Activated T-helper 2 cell treated with anti-CD3 and anti-CD28 coated beads, Interferon-gamma antibody, Interleukin-2, Interleukin-4, amounts not matched to agents 10 μg/mL and 5 μg/mL and 100 μg/mL, durations not matched to agents 14 hours and 24 hours and 36 hours (primary cell): ENCODE results near the gene CKAP4. TPM values are rescaled to one million over a fixed set of nuclear protein-coding genes. Genes with fewer than 3 reads are reported as not detected.

Experiments used
- DNase-seq: peaks from one replicate; pipeline ENCODE4 v3.0.0; 2021; ENCODE audit warnings: low spot score
- H3K27ac Mint-ChIP-seq: one replicate; pipeline ENCODE4 v1.8.0; 2021; ENCODE audit warnings: mixed read lengths
- H3K27me3 Mint-ChIP-seq: one replicate; pipeline ENCODE4 v1.8.0; 2021; ENCODE audit warnings: low read depth, mixed read lengths
- H3K36me3 Mint-ChIP-seq: one replicate; pipeline ENCODE4 v1.8.0; 2021; ENCODE audit warnings: low read depth, mixed read lengths
- H3K4me1 Mint-ChIP-seq: one replicate; pipeline ENCODE4 v1.8.0; 2021; ENCODE audit warnings: low read depth, mixed read lengths
- H3K4me3 Mint-ChIP-seq: one replicate; pipeline ENCODE4 v1.8.0; 2021; ENCODE audit warnings: low read depth, mild to moderate bottlenecking, moderate library complexity, mixed read lengths
- H3K9me3 Mint-ChIP-seq: one replicate; pipeline ENCODE4 v1.8.0; 2021; ENCODE audit warnings: mixed read lengths
- intact Hi-C: fragments of 100-400 bp; cut with micrococcal nuclease; formaldehyde crosslinking; loops from one replicate; pipeline ENCODE4 v1.15.1; 2023
- total RNA-seq: library from RNA; stranded (reverse); gene quantifications from 2 replicates; pipeline ENCODE4 v1.2.3, GENCODE V29; 2022

CKAP4 gene
- total RNA-seq, 1 donor from 2014 or later = 5.7 TPM

- intact Hi-C loops = loop anchor here (5.0 kb wide), 2 partner anchors 54 to 109 kb away; partner anchors contain the start of genes POLR3B and TCP11L2
- DNase-seq = no peak
- Mint-ChIP-seq H3K27me3 (peaks cover 22% of the 10 kb centered on the region), H3K4me3 (peak overlapping the region; percentile 63), H3K9me3 (no peaks in the 10 kb centered on the region), H3K36me3 (no peaks in the 10 kb centered on the region), H3K27ac (peak overlapping the region; percentile 67), H3K4me1 (peaks cover 9% of the 10 kb centered on the region)
Measured at GRCh38 chr12:106248312-106248845, 559 bp upstream of the CKAP4 start.

GRCh38 chr12:106246891-106247673 is 738 bp downstream of the CKAP4 start:
- Mint-ChIP-seq H3K36me3 (no peaks in the 10 kb centered on the region), H3K4me1 (peaks cover 9% of the 10 kb centered on the region)

GRCh38 chr12:106245767-106246166 is 2.1 kb downstream of the CKAP4 start:
- no peak for DNase-seq
- Mint-ChIP-seq H3K36me3 (no peaks in the 10 kb centered on the region), H3K27me3 (peaks cover 22% of the 10 kb centered on the region), H3K9me3 (no peaks in the 10 kb centered on the region), H3K4me3 (peak overlapping the region; percentile 26), H3K27ac (no peak overlapping the region), H3K4me1 (peaks cover 9% of the 10 kb centered on the region)
- intact Hi-C loops = loop anchor here (5.0 kb wide), 2 partner anchors 57 to 112 kb away; partner anchors contain the start of genes POLR3B and TCP11L2

More at GRCh38 chr12:106246891-106247673, 738 bp downstream of the CKAP4 start:
- Mint-ChIP-seq H3K27me3 (peaks cover 22% of the 10 kb centered on the region), H3K27ac (no peak overlapping the region), H3K4me3 (peak overlapping the region; percentile 68), H3K9me3 (no peaks in the 10 kb centered on the region)
- intact Hi-C loops = loop anchor here (5.0 kb wide), 2 partner anchors 55 to 110 kb away; partner anchors contain the start of genes POLR3B and TCP11L2
- peak; percentile 50 for DNase-seq

- intact Hi-C loops = no loop called here
- Mint-ChIP-seq H3K9me3 (no peaks in the 10 kb centered on the region), H3K27me3 (peaks cover 9% of the 10 kb centered on the region), H3K36me3 (no peaks in the 10 kb centered on the region), H3K4me1 (peaks cover 4% of the 10 kb centered on the region), H3K4me3 (no peak overlapping the region), H3K27ac (no peak overlapping the region)
- no peak for DNase-seq
Measured at GRCh38 chr12:106243620-106244019, 4.2 kb downstream of the CKAP4 start.

- no peak overlapping the region for H3K4me3 Mint-ChIP-seq
- no peaks in the 10 kb centered on the region for H3K36me3 Mint-ChIP-seq
- peaks cover 3% of the 10 kb centered on the region for H3K4me1 Mint-ChIP-seq
- DNase-seq = no peak
- H3K9me3 Mint-ChIP-seq = no peaks in the 10 kb centered on the region
- no peak overlapping the region for H3K27ac Mint-ChIP-seq
- peaks cover 6% of the 10 kb centered on the region for H3K27me3 Mint-ChIP-seq
- intact Hi-C loops = no loop called here
Measured at GRCh38 chr12:106240821-106241220, 7.0 kb downstream of the CKAP4 start.

GRCh38 chr12:106239951-106240335 is 7.9 kb downstream of the CKAP4 start:
- H3K4me3 Mint-ChIP-seq = no peak overlapping the region
- no peak for DNase-seq
- intact Hi-C loops = no loop called here
- H3K4me1 Mint-ChIP-seq = no peaks in the 10 kb centered on the region
- H3K36me3 Mint-ChIP-seq = no peaks in the 10 kb centered on the region
- no peaks in the 10 kb centered on the region for H3K9me3 Mint-ChIP-seq
- no peak overlapping the region for H3K27ac Mint-ChIP-seq
- H3K27me3 Mint-ChIP-seq = peaks cover under 1% of the 10 kb centered on the region

GRCh38 chr12:106239241-106239950 is 8.4 kb downstream of the CKAP4 start:
- Mint-ChIP-seq H3K27me3 (no peaks in the 10 kb centered on the region), H3K36me3 (no peaks in the 10 kb centered on the region)
- intact Hi-C loops = no loop called here

GRCh38 chr12:106238146-106238545 is 9.7 kb downstream of the CKAP4 start:
- no peaks in the 10 kb centered on the region for H3K9me3 Mint-ChIP-seq
- intact Hi-C loops = no loop called here
- H3K4me1 Mint-ChIP-seq = no peaks in the 10 kb centered on the region

More at GRCh38 chr12:106239241-106239950, 8.4 kb downstream of the CKAP4 start:
- no peak for DNase-seq
- H3K4me3 Mint-ChIP-seq = no peak overlapping the region
- H3K4me1 Mint-ChIP-seq = no peaks in the 10 kb centered on the region
- no peak overlapping the region for H3K27ac Mint-ChIP-seq
- H3K9me3 Mint-ChIP-seq = no peaks in the 10 kb centered on the region

GRCh38 chr12:106235770-106236169 is 12.1 kb downstream of the CKAP4 start:
- intact Hi-C loops = no loop called here
- no peaks in the 10 kb centered on the region for H3K36me3 Mint-ChIP-seq
- no peak overlapping the region for H3K27ac Mint-ChIP-seq
- no peak overlapping the region for H3K4me3 Mint-ChIP-seq
- peaks cover 3% of the 10 kb centered on the region for H3K27me3 Mint-ChIP-seq
- no peaks in the 10 kb centered on the region for H3K9me3 Mint-ChIP-seq
- DNase-seq = no peak
- no peaks in the 10 kb centered on the region for H3K4me1 Mint-ChIP-seq

More at GRCh38 chr12:106238146-106238545, 9.7 kb downstream of the CKAP4 start:
- Mint-ChIP-seq H3K27me3 (no peaks in the 10 kb centered on the region), H3K27ac (no peak overlapping the region), H3K4me3 (no peak overlapping the region), H3K36me3 (no peaks in the 10 kb centered on the region)
- no peak for DNase-seq

GRCh38 chr12:106234449-106234848 is 13.4 kb downstream of the CKAP4 start:
- Mint-ChIP-seq H3K27me3 (peaks cover 11% of the 10 kb centered on the region), H3K27ac (no peak overlapping the region), H3K4me1 (no peaks in the 10 kb centered on the region), H3K9me3 (no peaks in the 10 kb centered on the region), H3K36me3 (no peaks in the 10 kb centered on the region), H3K4me3 (no peak overlapping the region)
- DNase-seq = no peak
- intact Hi-C loops = no loop called here

- H3K27ac Mint-ChIP-seq = no peak overlapping the region
- no peak for DNase-seq
- no peak overlapping the region for H3K4me3 Mint-ChIP-seq
- peaks cover 11% of the 10 kb centered on the region for H3K27me3 Mint-ChIP-seq
- intact Hi-C loops = no loop called here
- H3K4me1 Mint-ChIP-seq = no peaks in the 10 kb centered on the region
- H3K36me3 Mint-ChIP-seq = no peaks in the 10 kb centered on the region
- H3K9me3 Mint-ChIP-seq = no peaks in the 10 kb centered on the region
Measured at GRCh38 chr12:106233011-106233410, 14.8 kb downstream of the CKAP4 start.

- peaks cover 12% of the 10 kb centered on the region for H3K4me1 Mint-ChIP-seq
- H3K36me3 Mint-ChIP-seq = no peaks in the 10 kb centered on the region
- H3K27me3 Mint-ChIP-seq = peaks cover 11% of the 10 kb centered on the region
- H3K4me3 Mint-ChIP-seq = no peak overlapping the region
- DNase-seq = no peak
- intact Hi-C loops = loop anchor here (5.0 to 10.0 kb wide), 2 partner anchors 128 to 686 kb away; partner anchors contain the start of gene POLR3B
- H3K27ac Mint-ChIP-seq = no peak overlapping the region
- no peaks in the 10 kb centered on the region for H3K9me3 Mint-ChIP-seq
Measured at GRCh38 chr12:106229036-106229591, 18.7 kb downstream of the CKAP4 start.
